ENCODE results near the gene GFY. TPM values are rescaled to one million over a fixed set of nuclear protein-coding genes. Genes with fewer than 3 reads are reported as not detected.
A peak's percentile ranks its signal among the peaks of the same experiment; 100 is the strongest.

The GFY gene
- total RNA-seq, 1 donor, result not detected

GRCh38 chr19:49450405-49450804, 25.2 kb downstream of the GFY start:
- peak overlapping the region; percentile 96 for H3K4me3 ChIP-seq (ENCODE audit: low read depth, low read length)
- TF ChIP-seq CTCF (IDR thresholded peaks at IDR 0.05; ENCODE audit: insufficient read depth, low read depth, low read length), result no peak
- no peak for DNase-seq (ENCODE audit: low read depth)

GRCh38 chr19:49451430-49452181, 26.4 kb downstream of the GFY start, which contains the start of gene PIH1D1:
Gene PIH1D1, minus strand, starts transcription at chr19:49451814. Its CDS starts 240 bp downstream, at chr19:49451574.
- H3K4me3 ChIP-seq (ENCODE audit: low read depth, low read length), result peak within 1 kb of the TSS; percentile 96
- peak; percentile 99 for DNase-seq (ENCODE audit: low read depth)
- TF ChIP-seq CTCF (IDR thresholded peaks at IDR 0.05; ENCODE audit: insufficient read depth, low read depth, low read length), result peak; percentile 28

GRCh38 chr19:49453013-49453756, 28.0 kb downstream of the GFY start, which contains the start of gene ALDH16A1:
Gene ALDH16A1, plus strand, starts transcription at chr19:49453225. Its CDS starts 107 bp downstream, at chr19:49453332.
- H3K4me3 ChIP-seq (ENCODE audit: low read depth, low read length), result peak within 1 kb of the TSS; percentile 96
- TF ChIP-seq CTCF (IDR thresholded peaks at IDR 0.05; ENCODE audit: insufficient read depth, low read depth, low read length), result no peak
- DNase-seq (ENCODE audit: low read depth), result peak; percentile 98

- H3K4me3 ChIP-seq (ENCODE audit: low read depth, low read length), result peak overlapping the region; percentile 87
- no peak for DNase-seq (ENCODE audit: low read depth)
- TF ChIP-seq CTCF (IDR thresholded peaks at IDR 0.05; ENCODE audit: insufficient read depth, low read depth, low read length), result no peak
Observed at GRCh38 chr19:49453757-49454240, 28.6 kb downstream of the GFY start.

DNA sequence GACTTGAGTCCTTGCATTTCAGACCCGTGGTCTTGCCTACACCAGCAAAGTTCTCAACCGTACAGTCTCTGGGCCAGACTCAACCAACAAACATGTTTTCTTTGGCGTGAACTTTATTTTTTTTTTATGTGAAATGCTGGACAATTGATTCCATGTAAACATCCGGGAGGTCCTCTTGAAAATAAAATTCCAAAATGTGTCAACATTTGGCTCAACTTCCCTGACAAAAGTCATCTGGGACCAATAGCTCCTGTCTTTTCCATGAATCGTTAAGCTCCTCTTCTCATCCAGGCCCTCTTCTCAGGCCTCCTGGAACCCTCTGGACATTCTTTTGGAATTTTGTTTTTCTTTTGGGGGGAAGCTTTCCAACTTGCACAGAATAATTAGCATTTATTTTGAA, 30.6 kb downstream of the GFY start:
- no peak overlapping the region for H3K4me3 ChIP-seq (ENCODE audit: low read depth, low read length)
- no peak for TF ChIP-seq CTCF (IDR thresholded peaks at IDR 0.05; ENCODE audit: insufficient read depth, low read depth, low read length)
- DNase-seq (ENCODE audit: low read depth), result peak; percentile 80

- TF ChIP-seq CTCF (IDR thresholded peaks at IDR 0.05; ENCODE audit: insufficient read depth, low read depth, low read length), result no peak
- peak; percentile 77 for DNase-seq (ENCODE audit: low read depth)
- no peak overlapping the region for H3K4me3 ChIP-seq (ENCODE audit: low read depth, low read length)
Observed at GRCh38 chr19:49456326-49456725, 31.1 kb downstream of the GFY start.

Measured in fibroblast of villous mesenchyme (primary cell).